Measurements from ENCODE around the gene EN2.

The EN2 gene

GRCh38 chr7:155464183-155464582 lies 6.3 kb downstream of the EN2 start:
- no peak for DNase-seq (ENCODE audit: low read depth)

- DNase-seq (ENCODE audit: low read depth): no peak
Measured at GRCh38 chr7:155464948-155465739, 7.2 kb downstream of the EN2 start.

- no peak for DNase-seq (ENCODE audit: low read depth)
Measured at GRCh38 chr7:155465761-155466141, 7.8 kb downstream of the EN2 start.

- DNase-seq (ENCODE audit: low read depth): no peak
Measured at GRCh38 chr7:155466142-155466813, 8.3 kb downstream of the EN2 start.

- DNase-seq (ENCODE audit: low read depth): no peak
Measured at GRCh38 chr7:155466814-155467733, 9.1 kb downstream of the EN2 start.

- no peak for DNase-seq (ENCODE audit: low read depth)
Measured at GRCh38 chr7:155467846-155468784, 10.2 kb downstream of the EN2 start.

- DNase-seq (ENCODE audit: low read depth): no peak
Measured at GRCh38 chr7:155468785-155469148, 10.8 kb downstream of the EN2 start.

- no peak for DNase-seq (ENCODE audit: low read depth)
Measured at GRCh38 chr7:155469311-155470185, 11.6 kb downstream of the EN2 start.

GRCh38 chr7:155470186-155470487 lies 12.2 kb downstream of the EN2 start:
- no peak for DNase-seq (ENCODE audit: low read depth)

- DNase-seq (ENCODE audit: low read depth): peak; percentile 19
Measured at GRCh38 chr7:155470686-155471638, 13.0 kb downstream of the EN2 start.

GRCh38 chr7:155471718-155472117 lies 13.8 kb downstream of the EN2 start:
- DNase-seq (ENCODE audit: low read depth): no peak

GRCh38 chr7:155477476-155477875 lies 19.5 kb downstream of the EN2 start:
- DNase-seq (ENCODE audit: low read depth): no peak

- no peak for DNase-seq (ENCODE audit: low read depth)
Measured at GRCh38 chr7:155481764-155482163, 23.8 kb downstream of the EN2 start.

GRCh38 chr7:155482511-155483183 lies 24.7 kb downstream of the EN2 start:
- DNase-seq (ENCODE audit: low read depth): no peak

- no peak for DNase-seq (ENCODE audit: low read depth)
Measured at GRCh38 chr7:155483245-155483644, 25.3 kb downstream of the EN2 start.

GRCh38 chr7:155483868-155484325 lies 26.0 kb downstream of the EN2 start:
- DNase-seq (ENCODE audit: low read depth): peak; percentile 11

GRCh38 chr7:155484483-155485399 lies 26.8 kb downstream of the EN2 start:
- no peak for DNase-seq (ENCODE audit: low read depth)

Measured in EH (cell line).